Type B pancreatic cell (in vitro differentiated cells): ENCODE data around the gene KIRREL3. TPM values are rescaled to one million over a fixed set of nuclear protein-coding genes. Genes with fewer than 3 reads are reported as not detected.

ENCODE experiments used
- DNase-seq: peaks from one replicate; pipeline ENCODE4 v3.0.0; 2021; ENCODE audit warnings: mixed read lengths; ENCODE audit not compliant: unreplicated experiment; ENCODE audit errors: extremely low spot score
- H3K27ac Mint-ChIP-seq: 2 replicates; pipeline ENCODE4 v1.8.0; 2021; ENCODE audit warnings: mild to moderate bottlenecking, mixed read lengths
- H3K27me3 Mint-ChIP-seq: 2 replicates; pipeline ENCODE4 v1.8.0; 2021; ENCODE audit warnings: mixed read lengths
- H3K36me3 Mint-ChIP-seq: 2 replicates; pipeline ENCODE4 v1.8.0; 2021; ENCODE audit warnings: mixed read lengths
- H3K4me1 Mint-ChIP-seq: one replicate; pipeline ENCODE4 v1.8.0; 2021; ENCODE audit warnings: mixed read lengths; ENCODE audit not compliant: unreplicated experiment
- H3K4me3 Mint-ChIP-seq: 2 replicates; pipeline ENCODE4 v1.8.0; 2021; ENCODE audit warnings: mild to moderate bottlenecking, mixed read lengths
- H3K9me3 Mint-ChIP-seq: 2 replicates; pipeline ENCODE4 v1.8.0; 2021; ENCODE audit warnings: mixed read lengths
- CTCF ChIP-seq: fragments of 200-600 bp; sonication (generic); conservative IDR thresholded peaks from 2 replicates; pipeline ENCODE4 v1.5.0; 2021; ENCODE audit warnings: antibody characterized with exemption, mild to moderate bottlenecking
- total RNA-seq: library from RNA; stranded (reverse); gene quantifications from 2 replicates; pipeline ENCODE4 v1.2.1, GENCODE V29; 2021; ENCODE audit warnings: low replicate concordance

The KIRREL3 gene
- total RNA-seq, 1 donor from 2014 or later: 4.1 TPM

DNA sequence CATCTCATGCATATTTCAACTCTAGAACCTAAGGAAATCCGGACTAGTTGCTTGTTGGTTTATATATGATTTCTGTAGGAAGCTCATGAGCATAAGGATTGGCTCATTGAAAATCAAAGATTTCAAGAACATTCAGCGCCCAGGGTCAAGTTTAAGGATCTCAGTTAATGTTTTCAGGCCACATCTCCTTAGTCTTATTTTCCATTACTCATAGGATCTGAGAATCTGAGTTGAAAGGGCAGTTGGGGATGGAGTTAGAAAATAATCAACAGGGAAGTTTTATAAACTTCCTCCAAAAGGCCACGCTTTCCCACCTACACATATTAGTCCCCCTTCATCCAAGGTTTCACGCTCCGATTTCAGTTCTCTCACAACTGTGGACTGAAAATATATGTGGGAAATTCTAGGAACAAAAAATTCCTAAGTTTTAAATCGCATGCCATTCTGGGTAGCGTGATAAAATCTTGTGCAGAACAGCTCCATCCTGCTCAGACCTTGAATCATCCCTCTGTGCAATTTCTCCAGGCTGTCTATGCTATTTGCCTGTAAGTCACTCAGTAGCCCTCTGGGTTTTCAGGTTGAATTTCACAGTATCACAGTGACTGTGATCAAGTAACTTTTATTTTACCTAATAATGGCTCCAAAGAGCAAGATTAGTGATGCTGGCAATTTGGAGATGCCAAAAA lies 160.2 kb downstream of the KIRREL3 start:
- Mint-ChIP-seq H3K4me3 (no peak overlapping the region), H3K4me1 (peaks cover 16% of the 10 kb centered on the region), H3K9me3 (peaks cover 1% of the 10 kb centered on the region), H3K27me3 (no peaks in the 10 kb centered on the region), H3K36me3 (no peaks in the 10 kb centered on the region), H3K27ac (no peak overlapping the region)
- no peak for DNase-seq
- no peak for TF ChIP-seq CTCF

- no peak for TF ChIP-seq CTCF
- DNase-seq: no peak
- peaks cover 18% of the 10 kb centered on the region for H3K4me1 Mint-ChIP-seq
These were observed 161.1 kb downstream of the KIRREL3 start for GRCh38 chr11:126839496-126839895.

GRCh38 chr11:126838779-126839178 lies 161.8 kb downstream of the KIRREL3 start:
- no peaks in the 10 kb centered on the region for H3K27me3 Mint-ChIP-seq
- H3K27ac Mint-ChIP-seq: no peak overlapping the region
- no peak overlapping the region for H3K4me3 Mint-ChIP-seq
- no peak for TF ChIP-seq CTCF
- no peak for DNase-seq
- no peaks in the 10 kb centered on the region for H3K36me3 Mint-ChIP-seq
- H3K4me1 Mint-ChIP-seq: peaks cover 25% of the 10 kb centered on the region
- peaks cover 5% of the 10 kb centered on the region for H3K9me3 Mint-ChIP-seq

More at GRCh38 chr11:126839496-126839895, 161.1 kb downstream of the KIRREL3 start:
- no peaks in the 10 kb centered on the region for H3K27me3 Mint-ChIP-seq
- H3K4me3 Mint-ChIP-seq: no peak overlapping the region
- no peak overlapping the region for H3K27ac Mint-ChIP-seq
- H3K36me3 Mint-ChIP-seq: no peaks in the 10 kb centered on the region
- peaks cover 5% of the 10 kb centered on the region for H3K9me3 Mint-ChIP-seq

DNA sequence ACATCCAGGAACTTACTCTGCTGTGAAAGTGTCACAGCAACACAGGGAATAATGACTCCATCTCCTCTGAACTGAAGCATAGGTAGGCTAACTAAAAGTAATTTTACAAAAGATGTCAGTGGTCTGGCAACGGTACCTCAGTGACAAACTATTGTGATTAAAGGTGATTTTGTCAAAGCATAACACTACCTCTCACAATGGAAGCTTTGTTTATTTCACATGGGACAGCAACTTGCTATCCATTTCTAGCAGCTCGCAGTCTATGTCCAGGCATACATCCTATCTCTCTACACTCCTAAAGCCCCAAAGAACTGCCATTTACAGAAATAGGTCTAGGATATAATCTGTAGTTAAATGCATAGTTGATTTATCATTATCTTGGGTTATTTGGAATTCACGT lies 163.0 kb downstream of the KIRREL3 start:
- Mint-ChIP-seq H3K27me3 (no peaks in the 10 kb centered on the region), H3K9me3 (peaks cover 5% of the 10 kb centered on the region), H3K4me3 (no peak overlapping the region), H3K27ac (no peak overlapping the region), H3K4me1 (peaks cover 37% of the 10 kb centered on the region), H3K36me3 (no peaks in the 10 kb centered on the region)
- TF ChIP-seq CTCF: no peak
- no peak for DNase-seq

- DNase-seq: no peak
- TF ChIP-seq CTCF: no peak
- Mint-ChIP-seq H3K27me3 (peaks cover 7% of the 10 kb centered on the region), H3K4me3 (no peak overlapping the region), H3K9me3 (peaks cover 5% of the 10 kb centered on the region), H3K4me1 (peaks cover 36% of the 10 kb centered on the region), H3K36me3 (no peaks in the 10 kb centered on the region), H3K27ac (no peak overlapping the region)
These were observed 166.0 kb downstream of the KIRREL3 start for GRCh38 chr11:126834573-126834972.
